HepG2 (cell line): ENCODE measurements around the gene FAM89B. TPM values are rescaled to one million over a fixed set of nuclear protein-coding genes. Genes with fewer than 3 reads are reported as not detected.

Experiments used
- BATF2 ChIP-seq: sonication (generic); formaldehyde crosslinking; IDR thresholded peaks from 2 replicates; pipeline ENCODE4 v1.8.0; 2022; ENCODE audit warnings: mild to moderate bottlenecking, missing genetic modification reagents, moderate library complexity
- EZH2 ChIP-seq: conservative IDR thresholded peaks from 2 replicates; pipeline ENCODE4 v1.6.1; 2012; ENCODE audit warnings: mild to moderate bottlenecking, low read depth, low read length, moderate library complexity
- HCFC1 ChIP-seq: fragments of 150-350 bp; IDR thresholded peaks from 2 replicates; pipeline ENCODE4 v1.6.1; 2014; ENCODE audit warnings: low read depth, low read length
- MAZ ChIP-seq, 2 experiments: sonication (generic) in 1 of 2; formaldehyde crosslinking in 1 of 2; IDR thresholded peaks; 2 replicates each; pipeline versions ENCODE4 v1.5.0 to v1.6.1; 2012 to 2020; ENCODE audit warnings: low read depth in 2 of 2, mild to moderate bottlenecking in 2 of 2, borderline replicate concordance in 1 of 2, improper control_type of control experiment in 1 of 2, low read length in 1 of 2, missing genetic modification reagents in 1 of 2, moderate library complexity in 1 of 2
- MTF2 ChIP-seq: sonication (generic); formaldehyde crosslinking; IDR thresholded peaks from 2 replicates; pipeline ENCODE4 v1.5.0; 2020; ENCODE audit warnings: missing genetic modification reagents, borderline replicate concordance
- NFKB2 ChIP-seq: sonication (generic); formaldehyde crosslinking; IDR thresholded peaks from 2 replicates; pipeline ENCODE4 v1.4.0; 2020; ENCODE audit warnings: missing genetic modification reagents, borderline replicate concordance
- NR3C1 ChIP-seq: sonication (generic); formaldehyde crosslinking; IDR thresholded peaks from 2 replicates; pipeline ENCODE4 v1.4.0; 2020; ENCODE audit warnings: missing genetic modification reagents
- PHF20 ChIP-seq: sonication (generic); formaldehyde crosslinking; IDR thresholded peaks from 2 replicates; pipeline ENCODE4 v1.5.0; 2020; ENCODE audit warnings: mild to moderate bottlenecking, missing genetic modification reagents
- RXRB ChIP-seq: IDR thresholded peaks from 2 replicates; pipeline ENCODE4 v1.6.1; 2016; ENCODE audit warnings: borderline replicate concordance, missing genetic modification reagents, missing compliant biosample characterization
- SOX6 ChIP-seq, 2 experiments: fragments of 450-650 bp in 1 of 2; sonication (generic) in 1 of 2; formaldehyde crosslinking in 1 of 2; IDR thresholded peaks; 2 replicates each; pipeline versions ENCODE4 v1.4.0 to v1.6.1; 2017 to 2020; ENCODE audit warnings: antibody characterized with exemption in 1 of 2, mild to moderate bottlenecking in 1 of 2, missing genetic modification reagents in 1 of 2
- SP5 ChIP-seq: IDR thresholded peaks from 2 replicates; pipeline ENCODE4 v1.6.1; 2016; ENCODE audit warnings: low read depth, borderline replicate concordance
- TFDP1 ChIP-seq: IDR thresholded peaks from 2 replicates; pipeline ENCODE4 v1.6.1; 2016; ENCODE audit warnings: missing compliant biosample characterization, missing genetic modification reagents, borderline replicate concordance
- YEATS2 ChIP-seq: sonication (generic); formaldehyde crosslinking; IDR thresholded peaks from 2 replicates; pipeline ENCODE4 v1.4.0; 2020; ENCODE audit warnings: missing genetic modification reagents, borderline replicate concordance
- ZNF337 ChIP-seq: sonication (generic); formaldehyde crosslinking; IDR thresholded peaks from 2 replicates; pipeline ENCODE4 v1.5.1; 2020; ENCODE audit warnings: missing genetic modification reagents, low read depth, mild to moderate bottlenecking, borderline replicate concordance
- ZNF44 ChIP-seq: sonication (generic); formaldehyde crosslinking; IDR thresholded peaks from 2 replicates; pipeline ENCODE4 v1.5.1; 2020; ENCODE audit warnings: mild to moderate bottlenecking, missing genetic modification reagents
- ZNF644 ChIP-seq: IDR thresholded peaks from 2 replicates; pipeline ENCODE4 v1.6.1; 2016; ENCODE audit warnings: low read depth
- ZNF724P ChIP-seq: sonication (generic); formaldehyde crosslinking; IDR thresholded peaks from 2 replicates; pipeline ENCODE4 v1.8.0; 2022; ENCODE audit warnings: missing genetic modification reagents, borderline replicate concordance
- ZNF775 ChIP-seq: sonication (generic); formaldehyde crosslinking; IDR thresholded peaks from 2 replicates; pipeline ENCODE4 v1.4.0; 2020; ENCODE audit warnings: missing genetic modification reagents, mild to moderate bottlenecking, moderate library complexity, borderline replicate concordance
- ZNF780A ChIP-seq: sonication (generic); formaldehyde crosslinking; IDR thresholded peaks from 2 replicates; pipeline ENCODE4 v1.8.0; 2022; ENCODE audit warnings: mild to moderate bottlenecking, missing genetic modification reagents, moderate library complexity
- ZNF792 ChIP-seq: IDR thresholded peaks from 2 replicates; pipeline ENCODE4 v1.6.1; 2016
- polyA plus RNA-seq, 8 experiments: library from polyadenylated mRNA; depleted of rRNA in 3 of 8; stranded (reverse) in 7 of 8; unstranded in 1 of 8; fragments of >200 nt; fragmentation: Illumina TruSeq in 4 of 8; extraction: Trizol in 4 of 8; gene quantifications; 2 replicates each; pipeline versions ENCODE4 v1.2.1 to v1.2.3, GENCODE V29; 2011 to 2016; ENCODE audit warnings: low read depth in 4 of 8, missing spikeins in 1 of 8, mixed read lengths in 1 of 8; ENCODE audit not compliant: insufficient read depth in 1 of 8
- total RNA-seq, 5 experiments: library from RNA; depleted of rRNA; stranded (reverse); fragments of >200 nt; fragmentation: Illumina TruSeq; extraction: Trizol; gene quantifications; 2 replicates each; pipeline ENCODE4 v1.2.3, GENCODE V29; 2016; ENCODE audit warnings: low read depth in 1 of 5

The FAM89B gene
- total and polyA plus RNA-seq, 2 of the 13 experiments (the other 11 are each of a cell fraction or from before 2014, with no cell fraction given) = 5.7 to 8.0 TPM

GRCh38 chr11:65524741-65525545 is 47.4 kb upstream of the FAM89B start, which contains the start of gene SCYL1 (continued):
- TF ChIP-seq TFDP1 (CRISPR knock-in tag) = no peak
- no peak for TF ChIP-seq HCFC1
- TF ChIP-seq ZNF775 (CRISPR knock-in tag) = no peak
- TF ChIP-seq ZNF644 = no peak
- TF ChIP-seq EZH2 = no peak
- TF ChIP-seq NFKB2 (CRISPR knock-in tag) = peak; percentile 69; the same call in 1 of the 2 replicates
- TF ChIP-seq NR3C1 (CRISPR knock-in tag) = no peak
- no peak for TF ChIP-seq ZNF724P (CRISPR knock-in tag)
- TF ChIP-seq MTF2 (CRISPR knock-in tag) = 0 out of 2 replicates have a peak, but pooled peaks have one; percentile 63
- TF ChIP-seq SOX6 (IDR thresholded peaks at IDR 0.05) = no peak
- TF ChIP-seq SOX6 (CRISPR knock-in tag; IDR thresholded peaks at IDR 0.05) = no peak
- no peak for TF ChIP-seq YEATS2
- TF ChIP-seq MAZ (IDR thresholded peaks at IDR 0.05; ENCODE audit: borderline replicate concordance, low read depth, low read length) = no peak
- TF ChIP-seq MAZ (CRISPR knock-in tag; IDR thresholded peaks at IDR 0.05; ENCODE audit: low read depth) = 0 out of 2 replicates have a peak, but pooled peaks have one; percentile 62
- no peak for TF ChIP-seq ZNF792 (CRISPR knock-in tag)
- peak; percentile 17; the same call in 1 of the 2 replicates for TF ChIP-seq RXRB
- TF ChIP-seq BATF2 = no peak
- TF ChIP-seq PHF20 (CRISPR knock-in tag) = peak; percentile 50; the same call in 1 of the 2 replicates
- TF ChIP-seq SP5 (CRISPR knock-in tag) = peak; percentile 35; the same call in 1 of the 2 replicates
- no peak for TF ChIP-seq ZNF780A (CRISPR knock-in tag)
- no peak for TF ChIP-seq ZNF337 (CRISPR knock-in tag)
- TF ChIP-seq ZNF44 (CRISPR knock-in tag) = no peak
